Neural progenitor cell (in vitro differentiated cells): ENCODE measurements around the gene GATA5. TPM values are rescaled to one million over a fixed set of nuclear protein-coding genes. Genes with fewer than 3 reads are reported as not detected.
A peak's percentile ranks its signal among the peaks of the same experiment; 100 is the strongest.

Source experiments
- DNase-seq: peaks from one replicate; pipeline ENCODE4 v3.0.0-alpha.2; 2016; ENCODE audit warnings: low spot score
- H2AFZ ChIP-seq: fragments of 200-600 bp; sonication (generic); replicated peaks from 2 replicates; pipeline ENCODE4 v1.6.1; 2016; ENCODE audit warnings: antibody characterized with exemption
- H3F3A ChIP-seq: fragments of 200-600 bp; sonication (generic); 2 replicates; pipeline ENCODE4 v1.6.1; 2016; ENCODE audit warnings: antibody characterized with exemption, low read depth
- H3K27ac ChIP-seq: fragments of 200-600 bp; sonication (generic); 2 replicates; pipeline ENCODE4 v1.5.1; 2016; ENCODE audit warnings: mild to moderate bottlenecking
- H3K27me3 ChIP-seq: fragments of 200-600 bp; sonication (generic); 2 replicates; pipeline ENCODE4 v1.6.1; 2016; ENCODE audit warnings: mild to moderate bottlenecking, moderate library complexity
- H3K36me3 ChIP-seq: fragments of 200-600 bp; sonication (generic); 2 replicates; pipeline ENCODE4 v1.5.1; 2016
- H3K4me1 ChIP-seq: fragments of 200-600 bp; sonication (generic); 2 replicates; pipeline ENCODE4 v1.6.1; 2016; ENCODE audit warnings: mixed run types
- H3K4me2 ChIP-seq: fragments of 200-600 bp; sonication (generic); 2 replicates; pipeline ENCODE4 v1.6.1; 2016
- H3K4me3 ChIP-seq: fragments of 200-600 bp; sonication (generic); 2 replicates; pipeline ENCODE4 v1.5.1; 2016
- H3K79me2 ChIP-seq: fragments of 200-600 bp; sonication (generic); 2 replicates; pipeline ENCODE4 v1.6.1; 2016; ENCODE audit warnings: low read depth
- H3K9ac ChIP-seq: fragments of 200-600 bp; sonication (generic); 2 replicates; pipeline ENCODE4 v1.6.1; 2016
- H3K9me3 ChIP-seq: fragments of 200-600 bp; sonication (generic); 2 replicates; pipeline ENCODE4 v1.5.1; 2016; ENCODE audit warnings: low read depth
- H4K20me1 ChIP-seq: fragments of 200-600 bp; sonication (generic); 2 replicates; pipeline ENCODE4 v1.6.1; 2016; ENCODE audit warnings: low read depth
- H3K27ac Mint-ChIP-seq: 3 replicates; pipeline ENCODE4 v1.8.0; 2021; ENCODE audit warnings: mixed read lengths
- H3K27me3 Mint-ChIP-seq: 2 replicates; pipeline ENCODE4 v1.8.0; 2022; ENCODE audit warnings: low read depth, mild to moderate bottlenecking, inconsistent platforms, moderate library complexity, mixed read lengths; ENCODE audit not compliant: insufficient read depth
- H3K36me3 Mint-ChIP-seq: 3 replicates; pipeline ENCODE4 v1.8.0; 2021; ENCODE audit warnings: mixed read lengths
- H3K4me1 Mint-ChIP-seq: 3 replicates; pipeline ENCODE4 v1.8.0; 2021; ENCODE audit warnings: mixed read lengths
- H3K4me3 Mint-ChIP-seq: 3 replicates; pipeline ENCODE4 v1.8.0; 2021; ENCODE audit warnings: mild to moderate bottlenecking, moderate library complexity, mixed read lengths
- H3K9me3 Mint-ChIP-seq: 3 replicates; pipeline ENCODE4 v1.8.0; 2020; ENCODE audit warnings: mixed read lengths
- CTCF ChIP-seq: fragments of 200-600 bp; sonication (generic); IDR thresholded peaks from 2 replicates; pipeline ENCODE4 v1.5.1; 2017; ENCODE audit warnings: antibody characterized with exemption, mild to moderate bottlenecking
- EZH2 ChIP-seq: fragments of 200-600 bp; sonication (generic); IDR thresholded peaks from 2 replicates; pipeline ENCODE4 v1.6.1; 2017; ENCODE audit warnings: antibody characterized with exemption, mild to moderate bottlenecking, moderate library complexity
- EZH2phosphoT487 ChIP-seq: fragments of 200-600 bp; sonication (generic); IDR thresholded peaks from 2 replicates; pipeline ENCODE4 v1.6.1; 2017; ENCODE audit warnings: antibody characterized with exemption
- total RNA-seq: library from RNA; depleted of rRNA; stranded (reverse); fragments of >200 nt; gene quantifications from 2 replicates; pipeline ENCODE4 v1.2.3, GENCODE V29; 2015; ENCODE audit warnings: low replicate concordance

GATA5 gene
- total RNA-seq, 1 donor from 2014 or later, result not detected

- peaks cover 15% of the 10 kb centered on the region for H3K4me1 Mint-ChIP-seq
- H3K36me3 Mint-ChIP-seq, result no peaks in the 10 kb centered on the region
- no peak overlapping the region for H2AFZ ChIP-seq
- no peak overlapping the region for H3K4me3 Mint-ChIP-seq
- H3K27me3 Mint-ChIP-seq, result peaks cover 38% of the 10 kb centered on the region
- no peak for DNase-seq
- H3K9me3 Mint-ChIP-seq, result no peaks in the 10 kb centered on the region
- H3F3A ChIP-seq, result peaks cover 13% of the 10 kb centered on the region
- H3K27ac Mint-ChIP-seq, result no peak overlapping the region
- H3K27me3 ChIP-seq, result peaks cover 61% of the 10 kb centered on the region
- H3K9me3 ChIP-seq, result no peaks in the 10 kb centered on the region
- peaks cover 13% of the 10 kb centered on the region for H4K20me1 ChIP-seq
- H3K36me3 ChIP-seq, result no peaks in the 10 kb centered on the region
- H3K9ac ChIP-seq, result no peak overlapping the region
- no peak overlapping the region for H3K4me3 ChIP-seq
- TF ChIP-seq EZH2 (no peak), EZH2phosphoT487 (no peak), CTCF (no peak)
- no peaks in the 10 kb centered on the region for H3K79me2 ChIP-seq
- peaks cover 19% of the 10 kb centered on the region for H3K4me1 ChIP-seq
- no peak overlapping the region for H3K4me2 ChIP-seq
- H3K27ac ChIP-seq, result no peak overlapping the region
Observed at GRCh38 chr20:62472138-62472940, 3.5 kb downstream of the GATA5 start.

- DNase-seq, result no peak
- no peak overlapping the region for H3K9ac ChIP-seq
- no peaks in the 10 kb centered on the region for H3K9me3 ChIP-seq
- H3K4me3 ChIP-seq, result no peak overlapping the region
- no peak overlapping the region for H3K27ac ChIP-seq
- no peak overlapping the region for H3K27ac Mint-ChIP-seq
- H3F3A ChIP-seq, result peaks cover 13% of the 10 kb centered on the region
- H3K4me1 Mint-ChIP-seq, result peaks cover 15% of the 10 kb centered on the region
- no peak overlapping the region for H2AFZ ChIP-seq
- TF ChIP-seq EZH2phosphoT487, result no peak
- no peak for TF ChIP-seq EZH2
- no peak for TF ChIP-seq CTCF
- no peaks in the 10 kb centered on the region for H3K79me2 ChIP-seq
- no peaks in the 10 kb centered on the region for H3K36me3 ChIP-seq
- H3K4me2 ChIP-seq, result no peak overlapping the region
- H3K4me3 Mint-ChIP-seq, result peak overlapping the region; percentile 3
- no peaks in the 10 kb centered on the region for H3K9me3 Mint-ChIP-seq
- H4K20me1 ChIP-seq, result peaks cover 12% of the 10 kb centered on the region
- H3K4me1 ChIP-seq, result peaks cover 19% of the 10 kb centered on the region
- peaks cover 42% of the 10 kb centered on the region for H3K27me3 ChIP-seq
- H3K36me3 Mint-ChIP-seq, result no peaks in the 10 kb centered on the region
- peaks cover 26% of the 10 kb centered on the region for H3K27me3 Mint-ChIP-seq
Observed at GRCh38 chr20:62470459-62470858, 5.3 kb downstream of the GATA5 start.

GRCh38 chr20:62470001-62470400 is 5.8 kb downstream of the GATA5 start:
- H3K4me1 Mint-ChIP-seq, result peaks cover 15% of the 10 kb centered on the region

More at GRCh38 chr20:62470001-62470400, 5.8 kb downstream of the GATA5 start:
- Mint-ChIP-seq H3K36me3 (no peaks in the 10 kb centered on the region), H3K27me3 (peaks cover 26% of the 10 kb centered on the region), H3K9me3 (no peaks in the 10 kb centered on the region), H3K4me3 (peak overlapping the region; percentile 3), H3K27ac (no peak overlapping the region)
- no peak overlapping the region for H3K27ac ChIP-seq
- H3K9me3 ChIP-seq, result no peaks in the 10 kb centered on the region
- no peaks in the 10 kb centered on the region for H3K36me3 ChIP-seq
- H2AFZ ChIP-seq, result peak overlapping the region; percentile 68
- no peak overlapping the region for H3K4me3 ChIP-seq
- peaks cover 37% of the 10 kb centered on the region for H3K27me3 ChIP-seq
- H3F3A ChIP-seq, result peaks cover 13% of the 10 kb centered on the region
- no peaks in the 10 kb centered on the region for H3K79me2 ChIP-seq
- TF ChIP-seq CTCF, result no peak
- TF ChIP-seq EZH2, result no peak
- no peak for TF ChIP-seq EZH2phosphoT487
- H3K9ac ChIP-seq, result no peak overlapping the region
- peaks cover 12% of the 10 kb centered on the region for H4K20me1 ChIP-seq
- no peak for DNase-seq
- peak overlapping the region; percentile 31 for H3K4me2 ChIP-seq
- peaks cover 19% of the 10 kb centered on the region for H3K4me1 ChIP-seq
